Measurements from ENCODE around the gene GGCT.
A peak's percentile ranks its signal among the peaks of the same experiment; 100 is the strongest.
"Not testable (repeated sequence)": the region's sequence is repeated elsewhere in the genome, so short reads cannot be mapped to it uniquely, and the experiment has no call there.

Gene GGCT

GRCh38 chr7:30511494-30511893 is 6.9 kb upstream of the GGCT start:
- H3K4me1 ChIP-seq (ENCODE audit: control insufficient read depth, insufficient read depth, low read length): peaks cover 4% of the 10 kb centered on the region; the same call in 1 of the 2 replicates
- no peak overlapping the region for H3K4me3 ChIP-seq (ENCODE audit: low read depth, low read length)
- ChIA-PET CTCF (interaction anchor here (0.6 to 3.8 kb wide), 10 partner anchors 10 to 59 kb away, joined by 3 to 39 read pairs (median 4); no protein-coding TSS in a partner anchor), POLR2A (no interaction called here)
- H3K27ac ChIP-seq (ENCODE audit: extremely low read depth, low read depth, low read length): no peak overlapping the region
- no peaks in the 10 kb centered on the region for H3K36me3 ChIP-seq (ENCODE audit: control insufficient read depth in 2 of 2, insufficient read depth in 1 of 2, low read length in 2 of 2)
- no peak for TF ChIP-seq ZBTB48 (tag by site-specific recombination; IDR thresholded peaks at IDR 0.05)
- H3K9me3 ChIP-seq (ENCODE audit: control insufficient read depth, insufficient read depth, low read depth, low read length): no peaks in the 10 kb centered on the region

GRCh38 chr7:30510124-30511075 is 5.8 kb upstream of the GGCT start:
- POLR2A ChIA-PET: no interaction called here
- 0 out of 2 replicates have a peak, but pooled peaks have one; percentile 16 for TF ChIP-seq ZNF664 (tag by site-specific recombination; IDR thresholded peaks at IDR 0.05)
- 0 out of 2 replicates have a peak, but pooled peaks have one; percentile 31 for TF ChIP-seq ZNF335 (tag by site-specific recombination; conservative IDR thresholded peaks at IDR 0.05)
- TF ChIP-seq ZNF488 (tag by site-specific recombination; IDR thresholded peaks at IDR 0.05): no peak
- no peak for TF ChIP-seq ZNF239 (tag by site-specific recombination; IDR thresholded peaks at IDR 0.05)
- TF ChIP-seq ZNF654 (tag by site-specific recombination; IDR thresholded peaks at IDR 0.05; ENCODE audit: low read depth): peak; percentile 48
- no peaks in the 10 kb centered on the region for H3K36me3 ChIP-seq (ENCODE audit: control insufficient read depth in 2 of 2, insufficient read depth in 1 of 2, low read length in 2 of 2)

GRCh38 chr7:30509171-30509857 is 4.7 kb upstream of the GGCT start:
- H3K4me1 ChIP-seq (ENCODE audit: control insufficient read depth, insufficient read depth, low read length); H3K27ac ChIP-seq (ENCODE audit: extremely low read depth, low read depth, low read length); H3K36me3 ChIP-seq (ENCODE audit: control insufficient read depth in 2 of 2, insufficient read depth in 1 of 2, low read length in 2 of 2); H3K4me3 ChIP-seq (ENCODE audit: low read depth, low read length); POLR2A ChIA-PET; H3K9me3 ChIP-seq (ENCODE audit: control insufficient read depth, insufficient read depth, low read depth, low read length): not testable (repeated sequence)
- CTCF ChIA-PET: interaction anchor here (0.8 kb wide), 1 partner anchor 54 kb away, joined by 3 read pairs; no protein-coding TSS in a partner anchor

More at GRCh38 chr7:30510124-30511075, 5.8 kb upstream of the GGCT start:
- no peak overlapping the region for H3K27ac ChIP-seq (ENCODE audit: extremely low read depth, low read depth, low read length)
- peaks cover 4% of the 10 kb centered on the region; the same call in 1 of the 2 replicates for H3K4me1 ChIP-seq (ENCODE audit: control insufficient read depth, insufficient read depth, low read length)
- no peaks in the 10 kb centered on the region for H3K9me3 ChIP-seq (ENCODE audit: control insufficient read depth, insufficient read depth, low read depth, low read length)
- CTCF ChIA-PET: interaction anchor here (0.6 to 3.8 kb wide), 15 partner anchors 11 to 341 kb away, joined by 3 to 39 read pairs (median 4); no protein-coding TSS in a partner anchor
- no peak overlapping the region for H3K4me3 ChIP-seq (ENCODE audit: low read depth, low read length)

- H3K36me3 ChIP-seq (ENCODE audit: control insufficient read depth in 2 of 2, insufficient read depth in 1 of 2, low read length in 2 of 2); POLR2A ChIA-PET; H3K9me3 ChIP-seq (ENCODE audit: control insufficient read depth, insufficient read depth, low read depth, low read length); H3K27ac ChIP-seq (ENCODE audit: extremely low read depth, low read depth, low read length); H3K4me1 ChIP-seq (ENCODE audit: control insufficient read depth, insufficient read depth, low read length); H3K4me3 ChIP-seq (ENCODE audit: low read depth, low read length): not testable (repeated sequence)
- CTCF ChIA-PET: interaction anchor here (0.6 to 1.9 kb wide), 3 partner anchors 40 to 232 kb away, joined by 4 to 13 read pairs (median 5); no protein-coding TSS in a partner anchor
These were observed 2.8 kb upstream of the GGCT start for GRCh38 chr7:30507346-30507900.

GRCh38 chr7:30505174-30505697 is 607 bp upstream of the GGCT start:
- ChIA-PET POLR2A (no interaction called here), CTCF (interaction anchor here (0.7 kb wide), 1 partner anchor 45 kb away, joined by 4 read pairs; no protein-coding TSS in a partner anchor)
- peak overlapping the region; percentile 84 for H3K4me3 ChIP-seq (ENCODE audit: low read depth, low read length)
- H3K36me3 ChIP-seq (ENCODE audit: control insufficient read depth in 2 of 2, insufficient read depth in 1 of 2, low read length in 2 of 2): peaks cover 0 to 10% of the 10 kb centered on the region in 2 experiments; a peak in 1 of 3 replicates
- 0 out of 2 replicates have a peak, but pooled peaks cover 5% of the 10 kb centered on the region for H3K4me1 ChIP-seq (ENCODE audit: control insufficient read depth, insufficient read depth, low read length)
- no peaks in the 10 kb centered on the region for H3K9me3 ChIP-seq (ENCODE audit: control insufficient read depth, insufficient read depth, low read depth, low read length)
- peak overlapping the region; percentile 47; the same call in 1 of the 2 replicates for H3K27ac ChIP-seq (ENCODE audit: extremely low read depth, low read depth, low read length)
- TF ChIP-seq ZNF214 (tag by site-specific recombination; IDR thresholded peaks at IDR 0.05; ENCODE audit: borderline replicate concordance): no peak
- TF ChIP-seq ZNF423 (tag by site-specific recombination; IDR thresholded peaks at IDR 0.05): no peak
- TF ChIP-seq ZNF501 (tag by site-specific recombination; IDR thresholded peaks at IDR 0.05): peak; percentile 14; the same call in 1 of the 2 replicates
- no peak for TF ChIP-seq ZNF629 (tag by site-specific recombination; IDR thresholded peaks at IDR 0.05)
- no peak for TF ChIP-seq ZNF571 (tag by site-specific recombination; IDR thresholded peaks at IDR 0.05)
- TF ChIP-seq KLF8 (tag by site-specific recombination; IDR thresholded peaks at IDR 0.05): no peak
- TF ChIP-seq ZBTB6 (tag by site-specific recombination; IDR thresholded peaks at IDR 0.05): peak; percentile 92
- TF ChIP-seq ZNF530 (tag by site-specific recombination; IDR thresholded peaks at IDR 0.05; ENCODE audit: low read depth): no peak
- TF ChIP-seq ZNF157 (tag by site-specific recombination; IDR thresholded peaks at IDR 0.05): no peak
- peak; percentile 1; the same call in 1 of the 2 replicates for TF ChIP-seq ZSCAN30 (tag by site-specific recombination; IDR thresholded peaks at IDR 0.05)
- TF ChIP-seq ZNF560 (tag by site-specific recombination; IDR thresholded peaks at IDR 0.05; ENCODE audit: borderline replicate concordance): no peak
- peak; percentile 84; the same call in 1 of the 2 replicates for TF ChIP-seq ZNF335 (tag by site-specific recombination; conservative IDR thresholded peaks at IDR 0.05)
- TF ChIP-seq IKZF3 (tag by site-specific recombination; IDR thresholded peaks at IDR 0.05): no peak
- no peak for TF ChIP-seq ZNF555 (tag by site-specific recombination; conservative IDR thresholded peaks at IDR 0.05)
